Upper lobe of left lung (tissue), 4 donors: ENCODE results near the gene GPC5.

Experiments used
- CTCF ChIP-seq, 6 experiments: fragments of 450-650 bp in 4 of 6; fragments of 200-600 bp in 2 of 6; sonication (generic) in 2 of 6; IDR thresholded peaks; one replicate each; pipeline ENCODE4 v1.5.1; 2016 to 2019; ENCODE audit warnings: antibody characterized with exemption in 6 of 6
- POLR2A ChIP-seq, 4 donors: fragments of 450-650 bp; IDR thresholded peaks; one replicate each; pipeline ENCODE4 v1.5.1; 2016 to 2017; ENCODE audit warnings: antibody characterized with exemption in 4 of 4, mild to moderate bottlenecking in 2 of 4
- POLR2AphosphoS5 ChIP-seq, 2 donors: sonication (generic); formaldehyde crosslinking; IDR thresholded peaks; one replicate each; pipeline ENCODE4 v1.5.1; 2017; ENCODE audit warnings: antibody characterized with exemption in 2 of 2

GRCh38 chr13:91529739-91530482, 131.5 kb downstream of the GPC5 start:
- TF ChIP-seq CTCF (IDR thresholded peaks at IDR 0.05) (no peak), POLR2A (IDR thresholded peaks at IDR 0.05) (no peak), POLR2AphosphoS5 (IDR thresholded peaks at IDR 0.05) (no peak)
